Measurements from ENCODE around the gene GLB1L3. TPM values are rescaled to one million over a fixed set of nuclear protein-coding genes. Genes with fewer than 3 reads are reported as not detected.

GLB1L3 gene
- total and polyA plus RNA-seq, 11 donors: not detected

DNA sequence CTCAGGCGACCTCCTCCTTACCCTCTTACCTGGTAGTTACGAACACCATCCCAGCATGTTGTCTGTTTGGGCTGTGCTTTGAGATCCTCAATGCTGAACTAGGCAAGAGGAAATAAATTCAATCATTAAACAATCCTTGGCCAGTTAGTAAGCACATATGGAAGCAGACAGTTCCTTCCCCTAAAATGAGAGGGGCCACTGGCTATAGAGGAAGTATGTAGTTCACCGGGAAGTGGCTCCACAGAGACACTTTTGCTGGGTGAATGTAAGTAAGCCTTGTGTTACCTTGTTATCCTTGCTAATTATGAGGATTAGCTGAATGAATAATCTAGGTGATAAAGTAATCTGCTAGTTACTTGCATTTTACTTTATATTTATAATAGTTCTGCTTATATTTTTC, 25.9 kb upstream of the GLB1L3 start:
- Histone ChIP-seq H3K4me3 (no peak overlapping the region), H3K9me3 (no peaks in the 10 kb centered on the region), H3K4me1 (peaks cover 4 to 31% (median 21%) of the 10 kb centered on the region in 12 donors), H3K27me3 (no peaks in the 10 kb centered on the region), H3K27ac (no peak overlapping the region), H3K36me3 (peaks cover 0 to 62% (median 58%) of the 10 kb centered on the region in 9 donors)
- TF ChIP-seq POLR2A (IDR thresholded peaks at IDR 0.05): no peak
- TF ChIP-seq, protein P1, sequence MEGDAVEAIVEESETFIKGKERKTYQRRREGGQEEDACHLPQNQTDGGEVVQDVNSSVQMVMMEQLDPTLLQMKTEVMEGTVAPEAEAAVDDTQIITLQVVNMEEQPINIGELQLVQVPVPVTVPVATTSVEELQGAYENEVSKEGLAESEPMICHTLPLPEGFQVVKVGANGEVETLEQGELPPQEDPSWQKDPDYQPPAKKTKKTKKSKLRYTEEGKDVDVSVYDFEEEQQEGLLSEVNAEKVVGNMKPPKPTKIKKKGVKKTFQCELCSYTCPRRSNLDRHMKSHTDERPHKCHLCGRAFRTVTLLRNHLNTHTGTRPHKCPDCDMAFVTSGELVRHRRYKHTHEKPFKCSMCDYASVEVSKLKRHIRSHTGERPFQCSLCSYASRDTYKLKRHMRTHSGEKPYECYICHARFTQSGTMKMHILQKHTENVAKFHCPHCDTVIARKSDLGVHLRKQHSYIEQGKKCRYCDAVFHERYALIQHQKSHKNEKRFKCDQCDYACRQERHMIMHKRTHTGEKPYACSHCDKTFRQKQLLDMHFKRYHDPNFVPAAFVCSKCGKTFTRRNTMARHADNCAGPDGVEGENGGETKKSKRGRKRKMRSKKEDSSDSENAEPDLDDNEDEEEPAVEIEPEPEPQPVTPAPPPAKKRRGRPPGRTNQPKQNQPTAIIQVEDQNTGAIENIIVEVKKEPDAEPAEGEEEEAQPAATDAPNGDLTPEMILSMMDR (IDR thresholded peaks at IDR 0.05): no peak
- 88 to 94% (median 93%) methylated on average over 3 of the region's 3 CpGs for WGBS, 4 donors
- DNase-seq (no peak), ATAC-seq (no peak)
- intact Hi-C loops (cut with DNase I): no loop called here

- H3K27ac ChIP-seq: no peak overlapping the region
- intact Hi-C loops (cut with DNase I): no loop called here
- no peak for TF ChIP-seq POLR2A (IDR thresholded peaks at IDR 0.05)
- TF ChIP-seq, protein P1 (IDR thresholded peaks at IDR 0.05): no peak
- H3K36me3 ChIP-seq: peaks cover 0 to 58% (median 53%) of the 10 kb centered on the region in 9 donors
- no peaks in the 10 kb centered on the region for H3K9me3 ChIP-seq
- no peak overlapping the region for H3K4me3 ChIP-seq
- WGBS, 4 donors: 90 to 98% (median 94%) methylated on average over 2 of the region's 2 CpGs
- H3K27me3 ChIP-seq: no peaks in the 10 kb centered on the region
- ATAC-seq: no peak
- peaks cover 4 to 33% (median 21%) of the 10 kb centered on the region in 12 donors for H3K4me1 ChIP-seq
- DNase-seq: no peak
Measured at GRCh38 chr11:134250675-134251074, 25.5 kb upstream of the GLB1L3 start.

DNA sequence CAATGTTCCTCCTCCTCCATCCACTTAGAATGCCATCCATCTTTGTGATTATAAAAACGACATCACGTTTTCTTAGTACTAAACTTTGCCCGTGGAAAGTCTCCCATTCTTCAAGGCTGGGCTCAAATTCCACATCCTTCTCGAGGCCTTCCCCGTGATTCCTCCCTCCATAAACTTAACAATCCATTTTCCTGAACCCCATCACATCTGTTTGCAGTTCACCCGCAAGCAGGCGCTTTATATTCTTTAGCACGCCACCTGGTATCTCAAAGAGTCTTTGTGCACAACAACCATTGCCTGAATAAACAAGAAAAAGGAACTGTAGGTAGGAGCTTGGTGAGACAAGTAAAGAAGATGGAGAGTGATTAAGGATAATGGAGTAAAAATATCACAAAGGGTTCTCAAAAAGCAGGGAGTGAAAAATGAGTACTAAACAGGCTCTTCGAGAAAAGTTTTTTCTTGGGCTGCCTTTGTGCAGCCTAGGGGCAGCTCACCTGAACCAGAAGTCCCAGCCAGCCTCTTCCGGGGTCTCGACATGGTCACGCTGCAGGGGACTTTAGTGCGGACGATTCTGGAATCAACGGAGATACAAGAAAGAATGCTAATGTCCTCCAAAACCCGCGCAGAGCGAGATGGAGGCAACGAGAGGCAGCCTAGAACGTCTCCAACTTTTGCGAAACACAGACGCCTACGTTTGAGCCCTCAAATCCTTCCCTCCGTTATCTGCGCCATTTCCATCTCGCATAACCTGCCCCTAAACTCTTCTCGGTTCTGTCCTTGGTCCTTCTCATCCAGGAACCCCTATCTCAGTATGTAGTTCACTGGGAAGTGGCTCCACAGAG, 23.6 kb upstream of the GLB1L3 start:
- ATAC-seq (peak in 3 of 4 donors; percentile 2 to 37 (median 9)), DNase-seq (peak in 2 of 5 donors; percentile 14 to 32)
- intact Hi-C loops (cut with DNase I): loop anchor here in 3 of 10 donors (1.0 to 2.0 kb wide), 2 partner anchors 28 kb away; partner anchors contain the start of gene VPS26B (in 3 of the 3)
- Histone ChIP-seq H3K36me3 (peaks cover 0 to 49% (median 44%) of the 10 kb centered on the region in 9 donors), H3K4me1 (peaks cover 4 to 33% (median 21%) of the 10 kb centered on the region in 12 donors), H3K4me3 (peak overlapping the region; percentile 78 to 97 (median 88)), H3K9me3 (no peaks in the 10 kb centered on the region), H3K27me3 (no peaks in the 10 kb centered on the region), H3K27ac (peak overlapping the region in 11 of 12 donors; percentile 22 to 83 (median 71))
- WGBS, 4 donors: 7 to 11% (median 8%) methylated on average over 27 of the region's 27 CpGs
- TF ChIP-seq POLR2A (IDR thresholded peaks at IDR 0.05): no peak
- TF ChIP-seq, protein P1 (IDR thresholded peaks at IDR 0.05): no peak

Measured in heart left ventricle (tissue), 16 donors.